Measurements from ENCODE around the gene PDF. TPM values are rescaled to one million over a fixed set of nuclear protein-coding genes. Genes with fewer than 3 reads are reported as not detected.

PDF gene
- total and polyA plus RNA-seq, 2 of the 13 experiments (the other 11 are each of a cell fraction or from before 2014, with no cell fraction given), result 12.4 to 48.8 TPM

DNA sequence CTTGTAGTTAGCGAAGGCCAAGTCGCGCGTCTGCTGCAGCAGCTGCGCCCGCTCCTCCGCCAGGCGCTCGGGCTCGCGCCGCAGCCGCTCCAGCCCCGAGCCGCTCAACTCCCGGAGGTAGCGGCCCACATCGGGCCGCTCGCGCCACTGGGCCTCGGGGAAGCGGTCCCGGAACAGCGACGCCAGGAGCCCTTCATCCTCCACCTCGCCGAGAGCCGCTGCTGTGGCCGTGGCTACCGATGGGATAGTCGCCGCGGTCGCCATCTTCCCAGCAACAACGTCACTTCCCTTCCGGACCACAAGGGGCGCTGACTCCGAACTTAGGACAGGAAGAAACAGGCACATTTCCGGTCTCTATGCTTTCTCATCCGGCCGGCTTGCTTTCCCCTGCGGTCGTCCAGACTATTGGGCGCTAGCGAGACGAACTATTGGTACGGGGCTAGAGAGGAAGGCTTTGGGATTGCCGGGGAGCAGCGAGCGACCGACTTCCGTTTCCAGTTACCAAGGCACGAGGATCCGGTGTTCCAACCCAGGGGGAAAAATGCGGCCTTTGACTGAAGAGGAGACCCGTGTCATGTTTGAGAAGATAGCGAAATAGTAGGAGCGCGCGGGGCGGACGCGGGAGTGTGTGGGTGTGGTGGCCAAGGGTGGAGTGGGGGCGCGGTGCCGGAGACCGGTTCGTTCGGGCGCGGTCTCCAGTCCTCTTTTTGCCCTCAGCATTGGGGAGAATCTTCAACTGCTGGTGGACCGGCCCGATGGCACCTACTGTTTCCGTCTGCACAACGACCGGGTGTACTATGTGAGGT, 9.1 kb upstream of the PDF start, which contains the start of the genes COG8 and NIP7 (continued):
- TF ChIP-seq, protein P1, sequence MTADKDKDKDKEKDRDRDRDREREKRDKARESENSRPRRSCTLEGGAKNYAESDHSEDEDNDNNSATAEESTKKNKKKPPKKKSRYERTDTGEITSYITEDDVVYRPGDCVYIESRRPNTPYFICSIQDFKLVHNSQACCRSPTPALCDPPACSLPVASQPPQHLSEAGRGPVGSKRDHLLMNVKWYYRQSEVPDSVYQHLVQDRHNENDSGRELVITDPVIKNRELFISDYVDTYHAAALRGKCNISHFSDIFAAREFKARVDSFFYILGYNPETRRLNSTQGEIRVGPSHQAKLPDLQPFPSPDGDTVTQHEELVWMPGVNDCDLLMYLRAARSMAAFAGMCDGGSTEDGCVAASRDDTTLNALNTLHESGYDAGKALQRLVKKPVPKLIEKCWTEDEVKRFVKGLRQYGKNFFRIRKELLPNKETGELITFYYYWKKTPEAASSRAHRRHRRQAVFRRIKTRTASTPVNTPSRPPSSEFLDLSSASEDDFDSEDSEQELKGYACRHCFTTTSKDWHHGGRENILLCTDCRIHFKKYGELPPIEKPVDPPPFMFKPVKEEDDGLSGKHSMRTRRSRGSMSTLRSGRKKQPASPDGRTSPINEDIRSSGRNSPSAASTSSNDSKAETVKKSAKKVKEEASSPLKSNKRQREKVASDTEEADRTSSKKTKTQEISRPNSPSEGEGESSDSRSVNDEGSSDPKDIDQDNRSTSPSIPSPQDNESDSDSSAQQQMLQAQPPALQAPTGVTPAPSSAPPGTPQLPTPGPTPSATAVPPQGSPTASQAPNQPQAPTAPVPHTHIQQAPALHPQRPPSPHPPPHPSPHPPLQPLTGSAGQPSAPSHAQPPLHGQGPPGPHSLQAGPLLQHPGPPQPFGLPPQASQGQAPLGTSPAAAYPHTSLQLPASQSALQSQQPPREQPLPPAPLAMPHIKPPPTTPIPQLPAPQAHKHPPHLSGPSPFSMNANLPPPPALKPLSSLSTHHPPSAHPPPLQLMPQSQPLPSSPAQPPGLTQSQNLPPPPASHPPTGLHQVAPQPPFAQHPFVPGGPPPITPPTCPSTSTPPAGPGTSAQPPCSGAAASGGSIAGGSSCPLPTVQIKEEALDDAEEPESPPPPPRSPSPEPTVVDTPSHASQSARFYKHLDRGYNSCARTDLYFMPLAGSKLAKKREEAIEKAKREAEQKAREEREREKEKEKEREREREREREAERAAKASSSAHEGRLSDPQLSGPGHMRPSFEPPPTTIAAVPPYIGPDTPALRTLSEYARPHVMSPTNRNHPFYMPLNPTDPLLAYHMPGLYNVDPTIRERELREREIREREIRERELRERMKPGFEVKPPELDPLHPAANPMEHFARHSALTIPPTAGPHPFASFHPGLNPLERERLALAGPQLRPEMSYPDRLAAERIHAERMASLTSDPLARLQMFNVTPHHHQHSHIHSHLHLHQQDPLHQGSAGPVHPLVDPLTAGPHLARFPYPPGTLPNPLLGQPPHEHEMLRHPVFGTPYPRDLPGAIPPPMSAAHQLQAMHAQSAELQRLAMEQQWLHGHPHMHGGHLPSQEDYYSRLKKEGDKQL (CRISPR knock-in tag; IDR thresholded peaks at IDR 0.05; ENCODE audit: low read depth), result peak; percentile 43; the same call in 1 of the 2 replicates
- peak; percentile 94 for TF ChIP-seq NRL (CRISPR knock-in tag; IDR thresholded peaks at IDR 0.05; ENCODE audit: borderline replicate concordance)
- no peak; the same call in 1 of the 2 replicates for TF ChIP-seq AHR (CRISPR knock-in tag; IDR thresholded peaks at IDR 0.05)
- peak; percentile 94 for TF ChIP-seq ZBTB38 (CRISPR knock-in tag; IDR thresholded peaks at IDR 0.05)
- no peak for TF ChIP-seq SIX1 (CRISPR knock-in tag; IDR thresholded peaks at IDR 0.05; ENCODE audit: borderline replicate concordance)
- TF ChIP-seq, protein P2, sequence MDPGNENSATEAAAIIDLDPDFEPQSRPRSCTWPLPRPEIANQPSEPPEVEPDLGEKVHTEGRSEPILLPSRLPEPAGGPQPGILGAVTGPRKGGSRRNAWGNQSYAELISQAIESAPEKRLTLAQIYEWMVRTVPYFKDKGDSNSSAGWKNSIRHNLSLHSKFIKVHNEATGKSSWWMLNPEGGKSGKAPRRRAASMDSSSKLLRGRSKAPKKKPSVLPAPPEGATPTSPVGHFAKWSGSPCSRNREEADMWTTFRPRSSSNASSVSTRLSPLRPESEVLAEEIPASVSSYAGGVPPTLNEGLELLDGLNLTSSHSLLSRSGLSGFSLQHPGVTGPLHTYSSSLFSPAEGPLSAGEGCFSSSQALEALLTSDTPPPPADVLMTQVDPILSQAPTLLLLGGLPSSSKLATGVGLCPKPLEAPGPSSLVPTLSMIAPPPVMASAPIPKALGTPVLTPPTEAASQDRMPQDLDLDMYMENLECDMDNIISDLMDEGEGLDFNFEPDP (CRISPR knock-in tag; conservative IDR thresholded peaks at IDR 0.05), result no peak
- TF ChIP-seq TEAD3 (CRISPR knock-in tag; optimal IDR thresholded peaks at IDR 0.05; ENCODE audit: borderline replicate concordance), result peak; percentile 81
- no peak for TF ChIP-seq MBD4 (IDR thresholded peaks at IDR 0.05; ENCODE audit: borderline replicate concordance, low read length)
- TF ChIP-seq TBX2 (CRISPR knock-in tag; IDR thresholded peaks at IDR 0.05; ENCODE audit: borderline replicate concordance), result peak; percentile 75; the same call in 1 of the 2 replicates
- peak; percentile 21; the same call in 1 of the 2 replicates for TF ChIP-seq FOXC1 (CRISPR knock-in tag; IDR thresholded peaks at IDR 0.05; ENCODE audit: borderline replicate concordance)
- no peak for TF ChIP-seq JUNB (CRISPR knock-in tag; IDR thresholded peaks at IDR 0.05; ENCODE audit: borderline replicate concordance)
- no peak for TF ChIP-seq ZNF451 (CRISPR knock-in tag; IDR thresholded peaks at IDR 0.05)
- TF ChIP-seq, protein P3, sequence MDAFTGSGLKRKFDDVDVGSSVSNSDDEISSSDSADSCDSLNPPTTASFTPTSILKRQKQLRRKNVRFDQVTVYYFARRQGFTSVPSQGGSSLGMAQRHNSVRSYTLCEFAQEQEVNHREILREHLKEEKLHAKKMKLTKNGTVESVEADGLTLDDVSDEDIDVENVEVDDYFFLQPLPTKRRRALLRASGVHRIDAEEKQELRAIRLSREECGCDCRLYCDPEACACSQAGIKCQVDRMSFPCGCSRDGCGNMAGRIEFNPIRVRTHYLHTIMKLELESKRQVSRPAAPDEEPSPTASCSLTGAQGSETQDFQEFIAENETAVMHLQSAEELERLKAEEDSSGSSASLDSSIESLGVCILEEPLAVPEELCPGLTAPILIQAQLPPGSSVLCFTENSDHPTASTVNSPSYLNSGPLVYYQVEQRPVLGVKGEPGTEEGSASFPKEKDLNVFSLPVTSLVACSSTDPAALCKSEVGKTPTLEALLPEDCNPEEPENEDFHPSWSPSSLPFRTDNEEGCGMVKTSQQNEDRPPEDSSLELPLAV (CRISPR knock-in tag; conservative IDR thresholded peaks at IDR 0.05; ENCODE audit: low read depth), result no peak
- peak; percentile 60 for TF ChIP-seq ZNF546 (CRISPR knock-in tag; conservative IDR thresholded peaks at IDR 0.05)
- peak; percentile 45; the same call in 1 of the 2 replicates for TF ChIP-seq ZNF121 (CRISPR knock-in tag; IDR thresholded peaks at IDR 0.05)
- TF ChIP-seq RBFOX2 (IDR thresholded peaks at IDR 0.05; ENCODE audit: low read depth, low read length), result peak; percentile 99
- peak; percentile 98 for TF ChIP-seq ERF (CRISPR knock-in tag; IDR thresholded peaks at IDR 0.05)
- 0 out of 2 replicates have a peak, but pooled peaks have one; percentile 31 for TF ChIP-seq ZNF672 (CRISPR knock-in tag; IDR thresholded peaks at IDR 0.05)
- TF ChIP-seq SETDB1 (CRISPR knock-in tag; IDR thresholded peaks at IDR 0.05; ENCODE audit: borderline replicate concordance), result no peak
- peak; percentile 71 for TF ChIP-seq RAD21 (CRISPR knock-in tag; IDR thresholded peaks at IDR 0.05)
- TF ChIP-seq SAP130 (CRISPR knock-in tag; IDR thresholded peaks at IDR 0.05; ENCODE audit: low read depth), result peak; percentile 99
